Measurements from ENCODE around the gene CNTNAP5. TPM values are rescaled to one million over a fixed set of nuclear protein-coding genes. Genes with fewer than 3 reads are reported as not detected.

The CNTNAP5 gene
- total RNA-seq, 1 donor = not detected

DNA sequence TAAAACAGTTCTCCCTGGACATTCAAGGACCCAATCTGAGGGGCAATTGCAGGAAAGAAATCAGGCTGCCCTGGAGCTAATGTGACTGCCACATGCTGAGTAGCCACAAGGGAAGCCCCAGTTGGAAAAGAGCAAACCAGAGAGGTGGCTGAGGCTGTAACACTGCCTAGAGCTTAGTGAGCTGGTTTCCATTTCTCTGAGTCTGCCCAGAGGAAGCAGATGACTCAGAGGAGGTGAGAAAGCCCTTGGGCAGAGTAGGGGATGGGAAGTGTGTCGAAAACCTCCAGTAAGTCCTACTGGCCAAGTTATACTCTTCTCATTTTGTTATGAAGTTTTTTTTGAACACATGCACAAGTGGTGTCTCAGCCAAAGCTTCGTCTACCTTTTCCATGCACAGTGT lies 753.0 kb downstream of the CNTNAP5 start:
- peak; percentile 12 for DNase-seq (ENCODE audit: low read depth)
- no peak overlapping the region for H3K4me3 ChIP-seq (ENCODE audit: low read depth, low read length)
- TF ChIP-seq, protein P1, sequence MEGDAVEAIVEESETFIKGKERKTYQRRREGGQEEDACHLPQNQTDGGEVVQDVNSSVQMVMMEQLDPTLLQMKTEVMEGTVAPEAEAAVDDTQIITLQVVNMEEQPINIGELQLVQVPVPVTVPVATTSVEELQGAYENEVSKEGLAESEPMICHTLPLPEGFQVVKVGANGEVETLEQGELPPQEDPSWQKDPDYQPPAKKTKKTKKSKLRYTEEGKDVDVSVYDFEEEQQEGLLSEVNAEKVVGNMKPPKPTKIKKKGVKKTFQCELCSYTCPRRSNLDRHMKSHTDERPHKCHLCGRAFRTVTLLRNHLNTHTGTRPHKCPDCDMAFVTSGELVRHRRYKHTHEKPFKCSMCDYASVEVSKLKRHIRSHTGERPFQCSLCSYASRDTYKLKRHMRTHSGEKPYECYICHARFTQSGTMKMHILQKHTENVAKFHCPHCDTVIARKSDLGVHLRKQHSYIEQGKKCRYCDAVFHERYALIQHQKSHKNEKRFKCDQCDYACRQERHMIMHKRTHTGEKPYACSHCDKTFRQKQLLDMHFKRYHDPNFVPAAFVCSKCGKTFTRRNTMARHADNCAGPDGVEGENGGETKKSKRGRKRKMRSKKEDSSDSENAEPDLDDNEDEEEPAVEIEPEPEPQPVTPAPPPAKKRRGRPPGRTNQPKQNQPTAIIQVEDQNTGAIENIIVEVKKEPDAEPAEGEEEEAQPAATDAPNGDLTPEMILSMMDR (IDR thresholded peaks at IDR 0.05; ENCODE audit: insufficient read depth, low read depth, low read length) = no peak

DNA sequence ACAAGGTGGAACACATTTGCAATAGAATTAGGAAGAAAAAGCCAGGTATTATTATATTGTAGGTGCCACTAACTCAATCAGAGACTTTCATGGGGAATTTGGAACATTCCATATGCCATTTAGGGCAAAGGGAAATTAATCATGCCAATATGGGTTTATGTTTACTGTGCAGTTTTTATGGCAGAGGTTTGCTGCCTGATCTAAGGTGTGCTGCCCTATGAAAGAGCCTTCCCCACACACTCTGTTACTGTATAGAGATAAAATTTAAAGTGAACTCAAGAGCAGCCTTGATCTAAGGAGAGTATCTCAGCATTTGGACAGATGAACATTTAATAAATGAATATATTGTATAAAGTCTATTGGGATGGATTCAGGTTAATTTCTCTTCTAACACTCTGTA lies 771.6 kb downstream of the CNTNAP5 start:
- TF ChIP-seq, protein P1 (IDR thresholded peaks at IDR 0.05; ENCODE audit: insufficient read depth, low read depth, low read length) = no peak
- DNase-seq (ENCODE audit: low read depth) = no peak
- H3K4me3 ChIP-seq (ENCODE audit: low read depth, low read length) = no peak overlapping the region

DNA sequence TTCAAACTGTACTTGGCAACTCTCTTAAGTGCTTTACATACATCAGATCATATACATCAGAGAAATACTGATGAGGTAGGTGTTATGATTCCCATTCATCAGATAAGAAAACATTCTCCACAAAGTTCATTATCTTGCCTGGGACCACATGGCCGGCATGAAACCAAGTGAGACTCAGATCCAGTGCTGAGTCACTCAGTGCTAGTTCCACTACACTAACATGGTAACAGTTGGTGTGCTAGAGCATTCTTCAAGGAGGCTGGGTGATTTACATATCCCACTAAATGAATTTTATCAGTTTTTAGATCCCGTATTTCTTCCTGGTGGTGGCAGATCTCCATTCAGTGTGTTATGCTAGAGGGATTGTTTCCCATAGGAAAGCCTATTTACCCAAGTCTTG lies 772.0 kb downstream of the CNTNAP5 start:
- DNase-seq (ENCODE audit: low read depth) = no peak
- TF ChIP-seq, protein P1 (IDR thresholded peaks at IDR 0.05; ENCODE audit: insufficient read depth, low read depth, low read length) = no peak
- H3K4me3 ChIP-seq (ENCODE audit: low read depth, low read length) = no peak overlapping the region

DNA sequence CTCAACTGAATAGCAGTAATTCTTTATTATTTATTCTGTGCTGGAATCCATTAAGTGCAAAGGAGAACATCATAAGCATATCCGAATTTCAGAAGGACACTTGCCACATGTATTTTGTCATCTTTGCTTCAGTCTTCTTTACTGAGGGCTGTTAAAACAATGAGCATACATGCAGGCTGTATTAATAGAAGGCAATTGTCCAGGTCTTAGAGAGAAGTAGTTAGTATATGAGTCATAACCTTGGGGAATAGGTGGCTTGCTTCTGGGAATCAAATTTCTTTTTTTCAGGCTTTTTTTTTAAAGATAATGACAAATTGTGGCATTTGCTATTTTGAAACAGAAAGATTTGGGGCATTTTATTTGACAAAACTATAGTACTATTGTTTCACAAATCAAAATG lies 773.5 kb downstream of the CNTNAP5 start:
- DNase-seq (ENCODE audit: low read depth) = no peak
- TF ChIP-seq, protein P1 (IDR thresholded peaks at IDR 0.05; ENCODE audit: insufficient read depth, low read depth, low read length) = no peak

DNA sequence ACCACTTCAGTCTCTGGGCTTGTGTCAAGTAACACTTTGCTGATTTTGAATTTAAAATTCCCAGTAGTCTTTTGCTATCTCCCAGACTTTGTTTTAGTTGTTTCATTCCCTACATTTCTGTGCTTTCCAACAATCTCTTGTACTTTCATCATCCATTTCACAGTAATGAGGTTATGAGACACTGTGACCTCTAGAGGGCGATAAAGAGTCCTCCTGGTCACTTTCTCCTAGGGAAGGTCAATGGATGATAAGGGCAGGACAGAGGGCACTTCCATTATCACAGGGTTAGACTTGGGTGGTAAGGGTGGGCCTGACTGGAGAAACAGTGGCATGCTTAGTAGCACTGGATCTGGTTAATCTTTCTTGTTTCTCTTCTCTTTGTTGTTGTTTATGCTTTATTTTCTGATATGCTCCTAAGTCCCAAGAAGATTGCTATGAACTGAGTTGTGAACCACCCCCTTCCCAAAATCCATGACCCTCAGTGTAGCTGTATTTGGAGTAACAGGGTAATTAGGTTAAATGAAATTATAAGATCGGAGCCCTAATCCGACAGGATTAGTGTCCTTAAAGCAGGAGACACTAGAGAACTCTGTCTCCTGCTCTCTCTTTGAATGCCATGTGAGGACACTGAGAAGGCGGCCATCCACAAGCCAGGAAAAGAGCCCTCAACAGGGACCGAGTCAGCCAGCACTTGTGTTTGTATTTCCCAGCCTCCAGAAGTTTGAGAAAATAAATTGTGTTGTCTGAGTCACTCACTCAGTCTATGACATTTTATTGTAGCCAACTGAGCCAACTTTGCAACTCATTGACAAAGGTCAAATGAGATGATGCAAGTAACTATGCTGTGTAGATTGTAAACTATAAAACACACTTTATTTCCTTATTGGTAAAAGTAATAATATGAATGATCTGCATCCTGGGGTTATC lies 779.2 kb downstream of the CNTNAP5 start:
- peak; percentile 25 for DNase-seq (ENCODE audit: low read depth)
- no peak overlapping the region for H3K4me3 ChIP-seq (ENCODE audit: low read depth, low read length)
- TF ChIP-seq, protein P1 (IDR thresholded peaks at IDR 0.05; ENCODE audit: insufficient read depth, low read depth, low read length) = peak; percentile 54

More for the DNA sequence above, 773.5 kb downstream of the CNTNAP5 start:
- H3K4me3 ChIP-seq (ENCODE audit: low read depth, low read length) = no peak overlapping the region

DNA sequence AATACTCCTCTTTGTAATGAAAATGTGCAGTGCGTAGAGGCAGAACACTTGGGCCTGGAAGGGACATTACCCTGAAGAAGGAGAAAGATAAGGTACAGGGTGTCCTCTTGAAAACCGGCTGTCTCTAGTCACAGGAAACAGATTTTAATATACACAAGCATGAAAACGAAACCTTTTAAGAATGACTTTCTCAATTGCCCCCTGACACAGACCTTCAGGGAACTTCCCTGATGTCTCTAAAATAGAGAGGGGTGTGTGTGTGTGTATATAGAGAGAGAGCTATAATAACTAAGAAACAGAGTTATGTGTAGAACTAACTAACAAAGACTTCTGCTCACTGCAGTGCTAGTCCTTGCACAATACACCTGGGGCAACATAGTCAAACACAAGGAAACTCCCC lies 780.0 kb downstream of the CNTNAP5 start:
- TF ChIP-seq, protein P1 (IDR thresholded peaks at IDR 0.05; ENCODE audit: insufficient read depth, low read depth, low read length) = no peak
- H3K4me3 ChIP-seq (ENCODE audit: low read depth, low read length) = no peak overlapping the region
- no peak for DNase-seq (ENCODE audit: low read depth)
